Measurements from ENCODE around the gene SLC16A6.
"Not testable (repeated sequence)": the region's sequence is repeated elsewhere in the genome, so short reads cannot be mapped to it uniquely, and the experiment has no call there.

Gene SLC16A6

GRCh38 chr17:68290955-68291835, at the start of gene SLC16A6, which contains the start of gene ARSG:
TSS of gene SLC16A6 (minus strand) at chr17:68291127. CDS start at chr17:68278320, 12,807 bp downstream.
TSS of gene ARSG (plus strand) at chr17:68291495. CDS start at chr17:68307494, 15,999 bp downstream.
- peak; percentile 90 for DNase-seq (ENCODE audit: low spot score)

GRCh38 chr17:68334393-68334792, 43.5 kb upstream of the SLC16A6 start:
- no peak for DNase-seq (ENCODE audit: low spot score)

- DNase-seq (ENCODE audit: low spot score): not testable (repeated sequence)
Measured at GRCh38 chr17:68331932-68332331, 41.0 kb upstream of the SLC16A6 start.

GRCh38 chr17:68329331-68329730, 38.4 kb upstream of the SLC16A6 start:
- DNase-seq (ENCODE audit: low spot score): no peak

- no peak for DNase-seq (ENCODE audit: low spot score)
Measured at GRCh38 chr17:68328676-68329075, 37.7 kb upstream of the SLC16A6 start.

- DNase-seq (ENCODE audit: low spot score): no peak
Measured at GRCh38 chr17:68327823-68328557, 37.1 kb upstream of the SLC16A6 start.

- no peak for DNase-seq (ENCODE audit: low spot score)
Measured at GRCh38 chr17:68326681-68327080, 35.8 kb upstream of the SLC16A6 start.

GRCh38 chr17:68325961-68326360, 35.0 kb upstream of the SLC16A6 start:
- DNase-seq (ENCODE audit: low spot score): no peak

GRCh38 chr17:68324654-68325336, 33.9 kb upstream of the SLC16A6 start:
- no peak for DNase-seq (ENCODE audit: low spot score)

GRCh38 chr17:68324114-68324513, 33.2 kb upstream of the SLC16A6 start:
- no peak for DNase-seq (ENCODE audit: low spot score)

GRCh38 chr17:68322630-68323029, 31.7 kb upstream of the SLC16A6 start:
- DNase-seq (ENCODE audit: low spot score): no peak

GRCh38 chr17:68321556-68321954, 30.6 kb upstream of the SLC16A6 start:
- DNase-seq (ENCODE audit: low spot score): no peak

GRCh38 chr17:68320943-68321555, 30.1 kb upstream of the SLC16A6 start:
- no peak for DNase-seq (ENCODE audit: low spot score)

GRCh38 chr17:68320311-68320865, 29.5 kb upstream of the SLC16A6 start:
- DNase-seq (ENCODE audit: low spot score): peak; percentile 40

GRCh38 chr17:68319410-68320162, 28.7 kb upstream of the SLC16A6 start:
- DNase-seq (ENCODE audit: low spot score): no peak

- DNase-seq (ENCODE audit: low spot score): no peak
Measured at GRCh38 chr17:68318103-68318991, 27.4 kb upstream of the SLC16A6 start.

GRCh38 chr17:68317458-68317857, 26.5 kb upstream of the SLC16A6 start:
- DNase-seq (ENCODE audit: low spot score): no peak

GRCh38 chr17:68315930-68316329, 25.0 kb upstream of the SLC16A6 start:
- DNase-seq (ENCODE audit: low spot score): no peak

GRCh38 chr17:68314916-68315535, 24.1 kb upstream of the SLC16A6 start:
- no peak for DNase-seq (ENCODE audit: low spot score)
